Kidney (tissue), 14 donors: ENCODE data around the gene TLX1. TPM values are rescaled to one million over a fixed set of nuclear protein-coding genes. Genes with fewer than 3 reads are reported as not detected.

Source experiments
- DNase-seq, 5 donors: peaks; one replicate each; pipeline ENCODE4 v3.0.0-alpha.2; 2013 to 2020
- FAIRE-seq: peaks from 2 replicates; lab custom pipeline; 2012; peaks lifted over from hg19 to GRCh38; lab: Jason Lieb, UNC
- H3K27ac ChIP-seq, 2 donors: one replicate each; pipeline ENCODE4 v1.7.0; 2013; ENCODE audit warnings: low read depth in 2 of 2, low read length in 2 of 2, inconsistent platforms in 1 of 2
- H3K27me3 ChIP-seq: one replicate; pipeline ENCODE4 v1.7.1; 2013; ENCODE audit warnings: low read length, inconsistent platforms; ENCODE audit not compliant: control insufficient read depth, insufficient read depth
- H3K36me3 ChIP-seq, 3 donors: one replicate each; pipeline versions ENCODE4 v1.7.0 to v1.7.1; 2013; ENCODE audit warnings: low read length in 3 of 3, control low read depth in 1 of 3, inconsistent platforms in 1 of 3; ENCODE audit not compliant: insufficient read depth in 3 of 3, control insufficient read depth in 2 of 3
- H3K4me1 ChIP-seq, 3 donors: one replicate each; pipeline versions ENCODE4 v1.7.0 to v1.7.1; 2013; ENCODE audit warnings: low read length in 3 of 3, inconsistent platforms in 1 of 3, low read depth in 1 of 3; ENCODE audit not compliant: control insufficient read depth in 2 of 3, insufficient read depth in 2 of 3
- H3K4me3 ChIP-seq, 3 donors: one replicate each; pipeline versions ENCODE4 v1.7.0 to v1.8.1; 2013; ENCODE audit warnings: low read length in 3 of 3, control low read depth in 1 of 3, inconsistent platforms in 1 of 3
- H3K9ac ChIP-seq, 3 donors: one replicate each; pipeline versions ENCODE4 v1.7.0 to v1.7.1; 2013; ENCODE audit warnings: low read length in 3 of 3, control low read depth in 1 of 3, inconsistent platforms in 1 of 3
- H3K9me3 ChIP-seq, 3 donors: one replicate each; pipeline versions ENCODE4 v1.7.0 to v1.7.1; 2013; ENCODE audit warnings: low read length in 3 of 3, control low read depth in 1 of 3, inconsistent platforms in 1 of 3; ENCODE audit not compliant: control insufficient read depth in 2 of 3, insufficient read depth in 1 of 3
- CTCF ChIP-seq: IDR thresholded peaks from 3 replicates; pipeline ENCODE4 v1.5.1; 2012; ENCODE audit warnings: mild to moderate bottlenecking, moderate library complexity, borderline replicate concordance; ENCODE audit not compliant: insufficient read depth; ENCODE audit errors: extremely low read depth
- intact Hi-C: fragments of 100-400 bp; cut with DNase I; formaldehyde crosslinking; loops from one replicate; pipeline ENCODE4 v1.11.1; 2022
- polyA plus RNA-seq: library from polyadenylated mRNA; stranded (reverse); fragments of 350-450 nt; fragmentation: Illumina TruSeq; extraction: RNeasy Lipid Tissue Mini Kit (QIAGEN cat#74804); gene quantifications from one replicate; pipeline ENCODE4 v1.2.3, GENCODE V29; 2014; ENCODE audit warnings: low read depth, low replicate concordance; ENCODE audit not compliant: insufficient read depth
- total RNA-seq: library from RNA; stranded (reverse); fragmentation: NEBNext Ultra II Directional; extraction: Animal tissue kit (Norgen Biotek cat#: 25700); gene quantifications from one replicate; pipeline ENCODE4 v1.2.1, GENCODE V29; 2021
- donor health status: control.
- donor health status: control.
- donor health status: control.
- donor health status: control.
- donor health status: control.
- donor health status: DM: yes; HTN: yes; CAD: no.
- donor health status: Normal renal cell carcinoma (clear cell type).

The TLX1 gene
- total and polyA plus RNA-seq, 2 donors from 2014 or later: not detected

DNA sequence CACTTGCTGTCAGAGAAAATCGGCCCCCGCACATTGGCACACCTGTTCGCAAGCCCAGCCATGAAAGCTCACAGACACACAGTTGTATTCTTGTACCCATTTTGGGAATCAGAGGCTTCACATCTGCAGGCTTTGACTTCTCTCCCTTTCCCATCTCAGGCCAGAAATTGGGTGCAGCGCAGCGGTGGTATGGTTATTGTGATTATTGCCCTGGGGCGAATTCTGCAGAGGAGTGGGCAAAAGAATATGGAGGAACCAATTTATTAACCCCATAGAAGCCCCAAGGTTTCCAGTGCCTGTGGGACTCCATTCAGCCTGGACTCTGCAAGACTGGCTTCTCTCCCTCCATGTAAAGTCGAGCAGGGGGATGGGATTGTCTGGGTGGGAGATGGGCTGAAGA lies 14.0 kb downstream of the TLX1 start:
- Histone ChIP-seq H3K27me3 (peaks cover 73% of the 10 kb centered on the region), H3K4me3 (no peak overlapping the region), H3K4me1 (peaks cover 0 to 2% (median 0%) of the 10 kb centered on the region in 3 donors), H3K27ac (no peak overlapping the region), H3K9me3 (peaks cover 0 to 6% (median 0%) of the 10 kb centered on the region in 3 donors), H3K36me3 (no peaks in the 10 kb centered on the region), H3K9ac (no peak overlapping the region)
- no peak for FAIRE-seq
- no peak for DNase-seq
- intact Hi-C loops: no loop called here
- no peak for TF ChIP-seq CTCF

GRCh38 chr10:101145750-101146391 lies 14.8 kb downstream of the TLX1 start:
- FAIRE-seq: no peak
- H3K27me3 ChIP-seq: peaks cover 67% of the 10 kb centered on the region
- no peak for TF ChIP-seq CTCF
- H3K9ac ChIP-seq: no peak overlapping the region
- DNase-seq: no peak
- no peak overlapping the region for H3K27ac ChIP-seq
- intact Hi-C loops: no loop called here
- H3K36me3 ChIP-seq: no peaks in the 10 kb centered on the region
- no peak overlapping the region for H3K4me3 ChIP-seq
- peaks cover 0 to 6% (median 0%) of the 10 kb centered on the region in 3 donors for H3K9me3 ChIP-seq
- peaks cover 0 to 2% (median 0%) of the 10 kb centered on the region in 3 donors for H3K4me1 ChIP-seq

DNA sequence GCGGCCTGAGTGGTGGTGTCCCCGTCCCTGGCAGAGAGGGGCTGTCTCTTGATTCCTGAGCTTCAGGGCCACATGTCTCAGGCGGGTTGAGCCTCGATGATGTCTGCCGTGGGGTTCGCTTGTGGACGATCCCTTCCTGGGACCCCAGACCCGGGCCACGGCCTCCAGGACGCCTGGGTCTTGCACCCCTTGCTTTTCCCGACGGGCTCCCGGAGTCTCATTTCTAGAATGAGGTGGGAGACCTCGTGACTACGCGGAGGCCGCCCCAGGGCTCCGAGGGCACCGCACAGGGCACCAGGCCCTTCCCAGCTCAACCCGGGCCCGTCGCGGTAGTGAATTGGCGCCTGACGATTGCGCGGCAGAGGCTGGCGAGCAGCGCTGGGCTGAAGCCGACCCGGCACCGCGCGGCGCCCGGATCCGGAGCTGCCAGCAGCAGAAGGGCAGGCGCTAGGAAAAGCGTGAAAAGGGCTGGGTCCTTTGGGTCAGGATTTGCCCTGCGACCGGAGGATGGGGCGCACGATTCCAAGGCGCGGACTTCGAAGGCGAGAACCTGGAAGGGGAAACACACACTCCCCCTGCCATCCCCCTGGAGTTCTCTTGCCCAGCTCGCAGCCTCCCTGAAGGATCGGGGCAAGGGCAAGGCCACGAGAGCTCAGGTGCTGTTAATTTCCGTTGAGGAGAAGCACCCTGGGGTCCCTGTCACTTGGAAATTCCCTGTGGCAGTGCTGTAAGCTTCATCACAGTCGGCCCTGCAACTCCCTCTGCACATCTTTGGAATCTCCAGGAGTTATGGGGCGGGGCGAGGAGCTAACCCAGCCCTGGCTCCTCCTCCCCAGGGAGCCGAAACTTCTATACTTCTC lies 15.5 kb downstream of the TLX1 start:
- FAIRE-seq: no peak
- Histone ChIP-seq H3K4me1 (peaks cover 0 to 2% (median 0%) of the 10 kb centered on the region in 3 donors), H3K27ac (no peak overlapping the region), H3K9me3 (peaks cover 0 to 6% (median 0%) of the 10 kb centered on the region in 3 donors), H3K27me3 (peaks cover 65% of the 10 kb centered on the region), H3K36me3 (no peaks in the 10 kb centered on the region), H3K9ac (no peak overlapping the region), H3K4me3 (no peak overlapping the region)
- intact Hi-C loops: no loop called here
- no peak for DNase-seq
- no peak for TF ChIP-seq CTCF
